Measurements from ENCODE around the gene PRSS36.

Gene PRSS36

DNA sequence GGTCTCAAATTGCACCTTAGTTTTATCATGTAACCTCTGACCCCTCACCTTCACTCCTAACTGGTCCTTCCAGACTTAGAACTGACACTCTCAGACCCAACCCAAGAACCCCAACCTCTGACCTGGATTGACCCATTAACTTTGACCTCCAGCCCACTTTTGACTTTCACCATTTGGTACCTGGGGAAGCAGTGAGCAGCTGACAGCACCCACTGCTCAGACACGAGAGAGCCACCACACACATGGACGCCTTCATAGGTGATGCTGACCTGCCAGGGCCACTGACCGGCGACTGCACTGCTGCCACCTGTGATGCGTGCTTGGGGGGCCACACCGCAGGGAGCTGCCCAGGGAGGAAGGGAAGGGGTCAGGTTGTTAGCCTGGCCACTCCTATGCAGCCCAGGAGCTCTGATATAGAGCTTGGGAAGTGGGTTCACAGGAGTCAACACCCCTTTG, 16.8 kb downstream of the PRSS36 start:
- Histone ChIP-seq H3K4me2 (ENCODE audit: low read depth, low read length, poor library complexity, severe bottlenecking) (no peak overlapping the region), H3K9me2 (replicated peaks; ENCODE audit: insufficient read depth, low read length) (no peaks in the 10 kb centered on the region), H4K20me1 (ENCODE audit: low read depth, low read length) (no peaks in the 10 kb centered on the region), H3K27ac (ENCODE audit: low read depth, low read length) (no peak overlapping the region), H3F3A (ENCODE audit: insufficient read depth) (no peaks in the 10 kb centered on the region), H3K4me3 (ENCODE audit: insufficient read depth, low read length, poor library complexity, severe bottlenecking) (no peak overlapping the region), H3K9me3 (ENCODE audit: insufficient read depth, low read length) (no peaks in the 10 kb centered on the region), H3K36me3 (ENCODE audit: low read length) (no peaks in the 10 kb centered on the region), H3K79me2 (ENCODE audit: insufficient read depth, low read length) (no peaks in the 10 kb centered on the region), H3K27me3 (ENCODE audit: low read length) (no peaks in the 10 kb centered on the region), H3K9ac (ENCODE audit: low read length) (no peak overlapping the region), H2AFZ (ENCODE audit: low read depth, low read length, severe bottlenecking) (no peak overlapping the region)
- TF ChIP-seq, protein P1, sequence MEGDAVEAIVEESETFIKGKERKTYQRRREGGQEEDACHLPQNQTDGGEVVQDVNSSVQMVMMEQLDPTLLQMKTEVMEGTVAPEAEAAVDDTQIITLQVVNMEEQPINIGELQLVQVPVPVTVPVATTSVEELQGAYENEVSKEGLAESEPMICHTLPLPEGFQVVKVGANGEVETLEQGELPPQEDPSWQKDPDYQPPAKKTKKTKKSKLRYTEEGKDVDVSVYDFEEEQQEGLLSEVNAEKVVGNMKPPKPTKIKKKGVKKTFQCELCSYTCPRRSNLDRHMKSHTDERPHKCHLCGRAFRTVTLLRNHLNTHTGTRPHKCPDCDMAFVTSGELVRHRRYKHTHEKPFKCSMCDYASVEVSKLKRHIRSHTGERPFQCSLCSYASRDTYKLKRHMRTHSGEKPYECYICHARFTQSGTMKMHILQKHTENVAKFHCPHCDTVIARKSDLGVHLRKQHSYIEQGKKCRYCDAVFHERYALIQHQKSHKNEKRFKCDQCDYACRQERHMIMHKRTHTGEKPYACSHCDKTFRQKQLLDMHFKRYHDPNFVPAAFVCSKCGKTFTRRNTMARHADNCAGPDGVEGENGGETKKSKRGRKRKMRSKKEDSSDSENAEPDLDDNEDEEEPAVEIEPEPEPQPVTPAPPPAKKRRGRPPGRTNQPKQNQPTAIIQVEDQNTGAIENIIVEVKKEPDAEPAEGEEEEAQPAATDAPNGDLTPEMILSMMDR (IDR thresholded peaks at IDR 0.05; ENCODE audit: insufficient read depth, low read length, poor library complexity, severe bottlenecking), result no peak
- no peak for TF ChIP-seq EZH2phosphoT487 (conservative IDR thresholded peaks at IDR 0.05; ENCODE audit: low read length)

DNA sequence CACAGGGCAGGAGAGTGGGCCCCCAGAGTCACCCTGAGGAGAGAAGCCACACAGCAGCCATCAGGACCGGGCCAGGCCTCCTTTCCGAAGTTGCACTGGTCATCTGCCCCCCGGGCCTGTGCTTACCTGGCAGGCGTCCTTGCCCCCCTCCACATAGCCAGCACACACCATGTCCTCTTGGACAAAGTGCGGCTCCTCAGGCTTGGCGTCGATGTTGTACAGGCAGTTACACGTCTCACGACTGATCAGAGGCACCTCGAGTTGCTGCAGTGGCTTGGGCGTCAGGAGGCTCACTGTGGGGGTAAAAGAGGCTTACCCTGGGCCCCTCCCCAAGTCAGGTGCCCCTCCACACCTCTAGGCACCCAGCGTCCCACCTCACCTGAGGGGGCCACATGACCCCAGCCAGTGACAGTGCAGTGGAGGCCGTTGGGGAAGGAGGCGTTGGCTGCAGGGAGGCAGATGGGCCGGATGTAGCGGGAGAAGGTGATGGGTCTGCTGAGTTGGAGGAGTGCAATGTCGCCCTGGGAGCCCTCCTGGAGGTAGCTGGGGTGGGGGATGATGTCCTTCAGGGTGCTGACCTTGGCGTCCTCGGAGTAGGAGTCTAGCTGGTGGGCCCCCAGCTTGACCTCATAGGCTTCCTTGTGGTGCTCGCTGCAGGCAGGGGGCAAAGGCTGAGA, 17.4 kb downstream of the PRSS36 start:
- H3K4me3 ChIP-seq (ENCODE audit: insufficient read depth, low read length, poor library complexity, severe bottlenecking), result no peak overlapping the region
- H3K4me2 ChIP-seq (ENCODE audit: low read depth, low read length, poor library complexity, severe bottlenecking), result no peak overlapping the region
- H3F3A ChIP-seq (ENCODE audit: insufficient read depth), result no peaks in the 10 kb centered on the region
- no peak overlapping the region for H3K27ac ChIP-seq (ENCODE audit: low read depth, low read length)
- H3K9me3 ChIP-seq (ENCODE audit: insufficient read depth, low read length), result no peaks in the 10 kb centered on the region
- no peak overlapping the region for H3K9ac ChIP-seq (ENCODE audit: low read length)
- TF ChIP-seq, protein P1 (IDR thresholded peaks at IDR 0.05; ENCODE audit: insufficient read depth, low read length, poor library complexity, severe bottlenecking), result no peak
- TF ChIP-seq EZH2phosphoT487 (conservative IDR thresholded peaks at IDR 0.05; ENCODE audit: low read length), result no peak
- H3K36me3 ChIP-seq (ENCODE audit: low read length), result no peaks in the 10 kb centered on the region
- no peak overlapping the region for H2AFZ ChIP-seq (ENCODE audit: low read depth, low read length, severe bottlenecking)
- H4K20me1 ChIP-seq (ENCODE audit: low read depth, low read length), result no peaks in the 10 kb centered on the region
- H3K79me2 ChIP-seq (ENCODE audit: insufficient read depth, low read length), result no peaks in the 10 kb centered on the region
- no peaks in the 10 kb centered on the region for H3K27me3 ChIP-seq (ENCODE audit: low read length)
- no peaks in the 10 kb centered on the region for H3K9me2 ChIP-seq (replicated peaks; ENCODE audit: insufficient read depth, low read length)

DNA sequence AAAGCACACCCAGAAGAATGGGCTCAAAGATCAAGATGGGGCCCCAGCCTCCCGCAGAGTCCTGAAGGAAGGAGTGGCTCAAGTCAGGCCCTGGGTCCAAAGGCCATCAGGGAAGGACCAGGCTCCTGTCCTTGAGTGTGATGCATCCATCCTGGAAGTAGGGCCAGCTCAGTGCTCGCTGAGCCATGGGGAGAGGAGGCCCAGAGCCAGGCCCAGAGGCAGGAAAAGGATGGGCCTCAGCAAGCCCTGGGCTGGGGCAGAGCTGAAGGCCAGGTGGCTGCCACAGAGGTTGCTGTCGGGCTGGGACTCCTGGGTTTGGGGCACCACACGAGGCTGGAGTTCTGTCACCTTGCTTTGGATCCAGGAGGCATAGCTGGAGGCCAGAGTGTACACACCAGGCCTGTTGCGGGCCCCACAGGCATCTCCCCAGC, 18.0 kb downstream of the PRSS36 start:
- Histone ChIP-seq H3K9me2 (replicated peaks; ENCODE audit: insufficient read depth, low read length) (no peaks in the 10 kb centered on the region), H3K79me2 (ENCODE audit: insufficient read depth, low read length) (no peaks in the 10 kb centered on the region), H3K4me3 (ENCODE audit: insufficient read depth, low read length, poor library complexity, severe bottlenecking) (no peak overlapping the region), H3F3A (ENCODE audit: insufficient read depth) (no peaks in the 10 kb centered on the region), H2AFZ (ENCODE audit: low read depth, low read length, severe bottlenecking) (no peak overlapping the region), H3K4me2 (ENCODE audit: low read depth, low read length, poor library complexity, severe bottlenecking) (no peak overlapping the region), H3K36me3 (ENCODE audit: low read length) (no peaks in the 10 kb centered on the region), H3K27me3 (ENCODE audit: low read length) (no peaks in the 10 kb centered on the region), H3K27ac (ENCODE audit: low read depth, low read length) (no peak overlapping the region), H3K9me3 (ENCODE audit: insufficient read depth, low read length) (no peaks in the 10 kb centered on the region), H3K9ac (ENCODE audit: low read length) (no peak overlapping the region), H4K20me1 (ENCODE audit: low read depth, low read length) (no peaks in the 10 kb centered on the region)
- TF ChIP-seq, protein P1 (IDR thresholded peaks at IDR 0.05; ENCODE audit: insufficient read depth, low read length, poor library complexity, severe bottlenecking), result no peak
